Epithelial cell of esophagus (primary cell): ENCODE measurements around the gene WNT4.

Experiments used
- DNase-seq: peaks from one replicate; pipeline ENCODE4 v3.0.0; 2010; ENCODE audit warnings: low read depth
- H3K4me3 ChIP-seq: 2 replicates; pipeline ENCODE4 v1.5.1; 2011; ENCODE audit warnings: mild to moderate bottlenecking, low read length, control low read depth
- CTCF ChIP-seq: IDR thresholded peaks from 2 replicates; pipeline ENCODE4 v1.5.1; 2011; ENCODE audit warnings: low read depth, mild to moderate bottlenecking, low read length, control low read depth, inconsistent platforms; ENCODE audit not compliant: insufficient read depth; ENCODE audit errors: missing control alignments

Gene WNT4

GRCh38 chr1:22143065-22144033 lies at the start of gene WNT4:
Gene WNT4 (minus strand): TSS chr1:22143097. CDS start chr1:22142922, 175 bp downstream.
- peak within 1 kb of the TSS; percentile 54 for H3K4me3 ChIP-seq
- no peak for TF ChIP-seq CTCF
- peak; percentile 61 for DNase-seq

GRCh38 chr1:22190731-22191130 lies 47.8 kb upstream of the WNT4 start:
- DNase-seq = no peak
- no peak overlapping the region for H3K4me3 ChIP-seq
- no peak for TF ChIP-seq CTCF

- no peak for DNase-seq
- TF ChIP-seq CTCF = no peak
- no peak overlapping the region for H3K4me3 ChIP-seq
These were observed 47.4 kb upstream of the WNT4 start for GRCh38 chr1:22190251-22190650.

GRCh38 chr1:22189619-22190018 lies 46.7 kb upstream of the WNT4 start:
- no peak overlapping the region for H3K4me3 ChIP-seq
- DNase-seq = no peak
- no peak for TF ChIP-seq CTCF

- no peak overlapping the region for H3K4me3 ChIP-seq
- no peak for DNase-seq
- no peak for TF ChIP-seq CTCF
These were observed 46.0 kb upstream of the WNT4 start for GRCh38 chr1:22188914-22189313.

GRCh38 chr1:22188436-22188835 lies 45.5 kb upstream of the WNT4 start:
- DNase-seq = no peak
- no peak overlapping the region for H3K4me3 ChIP-seq
- TF ChIP-seq CTCF = no peak
